Fibroblast of the aortic adventitia (primary cell): Measurements from ENCODE around the gene TWF2. TPM values are rescaled to one million over a fixed set of nuclear protein-coding genes. Genes with fewer than 3 reads are reported as not detected.

ENCODE experiments used
- DNase-seq: peaks from one replicate; pipeline ENCODE4 v3.0.0-alpha.2; 2010; ENCODE audit warnings: low read depth
- H3K4me3 ChIP-seq: 2 replicates; pipeline ENCODE4 v1.5.1; 2011; ENCODE audit warnings: low read depth, mild to moderate bottlenecking, control low read depth, low read length, moderate library complexity
- small RNA-seq: library from RNA; depleted of rRNA; stranded (forward); fragments of <200 nt; gene quantifications from one replicate; pipeline ENCODE3, GENCODE V24; 2012
- total RNA-seq: library from RNA; depleted of rRNA; stranded (reverse); fragments of >200 nt; gene quantifications from 2 replicates; pipeline ENCODE4 v1.2.3, GENCODE V29; 2012; ENCODE audit warnings: low replicate concordance
- TF ChIP-seq, protein P1 (sequence below): IDR thresholded peaks from 2 replicates; pipeline ENCODE4 v1.5.1; 2011; ENCODE audit warnings: mild to moderate bottlenecking, low read length, control low read depth, inconsistent platforms; ENCODE audit not compliant: insufficient read depth

The TWF2 gene
- total RNA-seq, 1 donor, result 109 TPM

DNA sequence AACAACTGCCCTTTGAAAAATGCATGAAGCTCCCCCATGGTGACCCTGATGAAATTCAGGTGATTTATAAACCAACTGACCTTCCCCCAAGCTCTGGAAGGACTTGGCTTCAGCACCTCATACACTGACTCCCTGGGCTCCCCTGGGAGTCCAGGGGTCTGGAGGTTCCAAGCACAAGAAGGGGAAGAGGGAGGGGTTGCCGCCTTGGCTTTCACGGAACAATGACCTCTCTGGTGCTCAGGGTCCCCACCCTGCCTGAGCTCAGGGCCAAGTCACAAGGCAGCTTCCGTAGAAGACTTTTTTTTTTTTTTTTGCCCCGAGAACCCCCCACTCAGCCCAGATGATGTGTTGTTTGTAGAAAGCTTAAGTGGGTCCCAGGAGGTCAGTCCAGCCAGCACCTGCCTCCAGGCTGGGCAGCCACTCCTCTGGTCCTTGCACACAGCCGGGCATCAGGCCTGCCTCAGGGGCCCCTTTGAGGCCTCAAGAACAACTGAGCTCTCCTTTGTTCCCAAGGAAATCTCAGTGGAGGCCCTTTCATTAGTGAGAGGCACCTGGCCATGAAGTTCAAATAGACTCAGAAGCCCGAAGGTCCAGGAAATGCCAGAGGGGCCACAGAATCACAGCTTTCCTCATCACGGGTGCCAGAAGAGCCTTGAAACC is 55.0 kb downstream of the TWF2 start:
- no peak for DNase-seq
- H3K4me3 ChIP-seq, result no peak overlapping the region
- TF ChIP-seq, protein P1, sequence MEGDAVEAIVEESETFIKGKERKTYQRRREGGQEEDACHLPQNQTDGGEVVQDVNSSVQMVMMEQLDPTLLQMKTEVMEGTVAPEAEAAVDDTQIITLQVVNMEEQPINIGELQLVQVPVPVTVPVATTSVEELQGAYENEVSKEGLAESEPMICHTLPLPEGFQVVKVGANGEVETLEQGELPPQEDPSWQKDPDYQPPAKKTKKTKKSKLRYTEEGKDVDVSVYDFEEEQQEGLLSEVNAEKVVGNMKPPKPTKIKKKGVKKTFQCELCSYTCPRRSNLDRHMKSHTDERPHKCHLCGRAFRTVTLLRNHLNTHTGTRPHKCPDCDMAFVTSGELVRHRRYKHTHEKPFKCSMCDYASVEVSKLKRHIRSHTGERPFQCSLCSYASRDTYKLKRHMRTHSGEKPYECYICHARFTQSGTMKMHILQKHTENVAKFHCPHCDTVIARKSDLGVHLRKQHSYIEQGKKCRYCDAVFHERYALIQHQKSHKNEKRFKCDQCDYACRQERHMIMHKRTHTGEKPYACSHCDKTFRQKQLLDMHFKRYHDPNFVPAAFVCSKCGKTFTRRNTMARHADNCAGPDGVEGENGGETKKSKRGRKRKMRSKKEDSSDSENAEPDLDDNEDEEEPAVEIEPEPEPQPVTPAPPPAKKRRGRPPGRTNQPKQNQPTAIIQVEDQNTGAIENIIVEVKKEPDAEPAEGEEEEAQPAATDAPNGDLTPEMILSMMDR, result no peak

DNA sequence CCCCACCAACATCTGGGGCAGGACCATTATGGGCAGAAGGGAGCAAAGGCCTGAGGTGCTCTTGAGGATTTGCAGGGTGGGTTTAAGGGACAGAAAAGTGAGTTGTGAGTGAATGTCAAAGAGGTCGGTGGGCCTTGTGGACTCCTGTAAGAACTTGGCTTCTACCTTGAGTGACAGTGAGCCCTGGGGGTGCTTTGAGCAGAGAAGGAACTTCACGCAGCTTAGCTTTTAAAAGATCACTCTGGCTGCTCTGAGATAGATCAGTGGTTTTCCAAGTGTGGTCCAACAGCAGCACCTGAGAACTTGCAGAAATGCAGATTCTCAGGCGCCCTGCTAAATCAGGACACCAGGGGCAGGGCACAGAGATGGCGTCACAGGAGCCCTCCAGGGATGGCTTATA is 56.3 kb downstream of the TWF2 start:
- H3K4me3 ChIP-seq, result no peak overlapping the region
- no peak for DNase-seq
- TF ChIP-seq, protein P1, result no peak

DNA sequence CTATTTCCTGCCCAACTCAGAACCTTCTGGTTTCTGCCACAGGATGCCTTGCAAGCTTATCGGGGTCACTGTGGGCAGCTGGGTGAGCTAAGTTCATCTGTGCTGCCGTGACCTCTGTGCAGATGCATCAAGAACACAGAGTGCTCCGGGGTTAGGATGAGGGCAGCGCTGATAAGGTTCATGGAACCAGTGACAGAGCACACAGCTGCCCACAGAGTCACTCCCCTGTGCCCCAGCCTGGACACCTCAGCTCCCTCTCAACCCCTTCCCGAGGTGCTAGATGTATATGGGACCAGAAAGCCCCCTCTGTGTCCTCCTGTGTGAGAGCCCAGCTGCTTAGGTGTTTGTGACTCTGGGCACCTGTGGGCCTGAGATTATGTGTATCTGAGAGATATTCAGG is 56.8 kb downstream of the TWF2 start:
- no peak for DNase-seq
- no peak overlapping the region for H3K4me3 ChIP-seq
- TF ChIP-seq, protein P1, result no peak

DNA sequence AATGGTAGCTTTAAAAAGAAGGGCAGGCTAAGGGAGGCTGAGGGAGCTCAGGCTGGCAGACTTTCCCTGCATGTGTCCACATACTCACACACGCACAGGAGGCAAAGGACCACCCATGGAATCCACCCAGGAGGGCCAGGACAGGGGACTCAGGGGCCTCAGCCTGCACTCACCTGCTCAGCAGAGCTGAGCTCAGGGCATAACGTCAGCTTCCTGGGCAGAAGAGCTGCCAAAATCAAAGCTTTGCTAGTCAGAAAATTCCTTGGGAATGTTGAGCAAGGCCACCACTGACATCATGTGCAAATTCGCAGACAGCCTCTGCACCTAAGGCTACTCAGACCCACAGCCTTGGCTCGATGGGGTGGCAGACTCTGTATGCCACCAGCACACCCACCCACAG is 57.4 kb downstream of the TWF2 start:
- DNase-seq, result peak; percentile 72
- TF ChIP-seq, protein P1, result no peak
- no peak overlapping the region for H3K4me3 ChIP-seq

Small RNAs within 50 kb of the gene (small RNA-seq; reads per million reads assigned to genes)
- 1,157 reads per million, percentile 99 among the genes with 10 or more reads in this experiment for gene MIRLET7G

Other genes with a start within 250 kb of the TWF2 start
- 155 and 1,532 TPM in 2 replicates for gene RPL29, start 243.3 kb downstream of the TWF2 start, total RNA-seq
- 2.9 and 12.8 TPM in 2 replicates for gene DUSP7, start 182.6 kb downstream of the TWF2 start, total RNA-seq
- 1.3 and 10.0 TPM in 2 replicates for gene POC1A, start 84.7 kb downstream of the TWF2 start, total RNA-seq
- 18.8 and 40.8 TPM in 2 replicates for gene ALAS1, start 41.0 kb downstream of the TWF2 start, total RNA-seq
- gene TLR9, start 13.5 kb downstream of the TWF2 start, total RNA-seq, result not detected in 2 replicates
- gene PPM1M, start 6.6 kb upstream of the TWF2 start, total RNA-seq, result 27.4 and 42.4 TPM in 2 replicates
- 39.6 and 61.5 TPM in 2 replicates for gene WDR82, start 39.5 kb upstream of the TWF2 start, total RNA-seq
- gene GLYCTK, start 48.7 kb upstream of the TWF2 start, total RNA-seq, result 6.1 and 10.4 TPM in 2 replicates
- 3.4 and 6.0 TPM in 2 replicates for gene DNAH1, start 77.2 kb upstream of the TWF2 start, total RNA-seq
- gene BAP1, start 170.8 kb upstream of the TWF2 start, total RNA-seq, result 41.2 and 54.9 TPM in 2 replicates
- gene PHF7, start 171.5 kb upstream of the TWF2 start, total RNA-seq, result 5.8 and 9.0 TPM in 2 replicates
- 0.49 TPM in 1 of 2 replicates, not detected in the other for gene SEMA3G, start 205.9 kb upstream of the TWF2 start, total RNA-seq
- 1.4 and 2.0 TPM in 2 replicates for gene TNNC1, start 214.9 kb upstream of the TWF2 start, total RNA-seq
- gene NISCH, start 216.4 kb upstream of the TWF2 start, total RNA-seq, result 52.7 and 90.8 TPM in 2 replicates